Keratinocyte (primary cell): ENCODE measurements around the gene MUC5B. TPM values are rescaled to one million over a fixed set of nuclear protein-coding genes. Genes with fewer than 3 reads are reported as not detected.

Experiments used
- DNase-seq: peaks from one replicate; pipeline ENCODE4 v3.0.0-alpha.2; 2011; ENCODE audit warnings: low read depth, missing footprints, low spot score
- FAIRE-seq: peaks from 2 replicates; lab custom pipeline; 2011; peaks lifted over from hg19 to GRCh38; lab: Jason Lieb, UNC
- H2AFZ ChIP-seq: 2 replicates; pipeline ENCODE4 v1.6.0; 2012; ENCODE audit warnings: low read length, control low read depth, inconsistent platforms; ENCODE audit not compliant: control insufficient read depth
- H3K27ac ChIP-seq: 2 replicates; pipeline ENCODE4 v1.5.1; 2011; ENCODE audit warnings: low read length; ENCODE audit not compliant: control insufficient read depth, insufficient read depth
- H3K27me3 ChIP-seq: 3 replicates; pipeline ENCODE4 v1.6.0; 2011; ENCODE audit warnings: low read length; ENCODE audit not compliant: control insufficient read depth, insufficient read depth; ENCODE audit errors: extremely low read depth
- H3K36me3 ChIP-seq, 2 experiments: 2 replicates in 1 of 2; 3 replicates in 1 of 2; pipeline ENCODE4 v1.5.1; 2011; ENCODE audit warnings: low read length in 2 of 2, mild to moderate bottlenecking in 1 of 2; ENCODE audit not compliant: control insufficient read depth in 2 of 2, insufficient read depth in 2 of 2; ENCODE audit errors: extremely low read depth in 1 of 2
- H3K4me1 ChIP-seq: 3 replicates; pipeline ENCODE4 v1.5.1; 2011; ENCODE audit warnings: low read length; ENCODE audit not compliant: control insufficient read depth, insufficient read depth; ENCODE audit errors: extremely low read depth
- H3K4me2 ChIP-seq: 3 replicates; pipeline ENCODE4 v1.6.0; 2011; ENCODE audit warnings: low read depth, low read length; ENCODE audit not compliant: control insufficient read depth, insufficient read depth; ENCODE audit errors: extremely low read depth
- H3K4me3 ChIP-seq, 3 experiments: fragments of 200-600 bp in 1 of 3; sonication (generic) in 1 of 3; 2 replicates in 2 of 3; 3 replicates in 1 of 3; pipeline ENCODE4 v1.5.1; 2011 to 2016; ENCODE audit warnings: low read length in 3 of 3, mild to moderate bottlenecking in 3 of 3, control low read depth in 2 of 3, inconsistent platforms in 1 of 3, low read depth in 1 of 3, mixed read lengths in 1 of 3, mixed run types in 1 of 3, moderate library complexity in 1 of 3; ENCODE audit not compliant: control insufficient read depth in 2 of 3, insufficient read depth in 2 of 3; ENCODE audit errors: extremely low read depth in 1 of 3
- H3K79me2 ChIP-seq: 2 replicates; pipeline ENCODE4 v1.6.0; 2012; ENCODE audit warnings: low read length; ENCODE audit not compliant: control insufficient read depth, insufficient read depth
- H3K9ac ChIP-seq: 3 replicates; pipeline ENCODE4 v1.6.0; 2011; ENCODE audit warnings: low read length; ENCODE audit not compliant: control insufficient read depth, insufficient read depth; ENCODE audit errors: extremely low read depth
- H3K9me1 ChIP-seq: 3 replicates; pipeline ENCODE4 v1.6.0; 2011; ENCODE audit warnings: low read length; ENCODE audit not compliant: control insufficient read depth, insufficient read depth; ENCODE audit errors: extremely low read depth
- H3K9me3 ChIP-seq: 2 replicates; pipeline ENCODE4 v1.5.1; 2012; ENCODE audit warnings: low read depth, low read length; ENCODE audit not compliant: control insufficient read depth
- H4K20me1 ChIP-seq: 3 replicates; pipeline ENCODE4 v1.6.0; 2011; ENCODE audit warnings: low read length; ENCODE audit not compliant: control insufficient read depth, insufficient read depth; ENCODE audit errors: extremely low read depth
- CTCF ChIP-seq, 3 experiments: IDR thresholded peaks in 1 of 3; conservative IDR thresholded peaks in 1 of 3; optimal IDR thresholded peaks in 1 of 3; 2 replicates in 2 of 3; 3 replicates in 1 of 3; pipeline versions ENCODE3 to v1.5.1; 2011; ENCODE audit warnings: low read length in 3 of 3, mild to moderate bottlenecking in 3 of 3, moderate library complexity in 2 of 3, control low read depth in 1 of 3, inconsistent platforms in 1 of 3; ENCODE audit not compliant: insufficient read depth in 2 of 3; ENCODE audit errors: extremely low read depth in 1 of 3
- EZH2 ChIP-seq: IDR thresholded peaks from one replicate; pipeline ENCODE4 v1.6.1; 2012; ENCODE audit warnings: inconsistent platforms, mild to moderate bottlenecking, low read length, moderate library complexity
- dilution Hi-C: fragments of 300-500 bp; cut with MboI; formaldehyde crosslinking; loops from one replicate; pipeline ENCODE4 v1.7.0; 2020; ENCODE audit warnings: low sequenced_read_pairs; ENCODE audit not compliant: extremely low pct_ligation_motif_present
- polyA plus RNA-seq, 5 experiments: library from polyadenylated mRNA; depleted of rRNA in 3 of 5; stranded (reverse) in 3 of 5; stranded (forward) in 1 of 5; unstranded in 1 of 5; fragments of >200 nt; gene quantifications; 1 replicate in 1 of 5; 2 replicates in 3 of 5; 3 replicates in 1 of 5; pipeline versions ENCODE4 v1.2.1 to v1.2.3, GENCODE V29; 2011 to 2012; ENCODE audit warnings: missing spikeins in 2 of 5, low read depth in 1 of 5, low replicate concordance in 1 of 5

MUC5B gene
- polyA plus RNA-seq, 1 donor (not counting 4 experiments of a cell fraction or from before 2014, with no cell fraction given): not detected

GRCh38 chr11:1281974-1282365 is 59.1 kb downstream of the MUC5B start:
- dilution Hi-C loops: no loop called here
- Histone ChIP-seq H3K4me1 (peaks cover 6% of the 10 kb centered on the region), H3K4me3 (no peak overlapping the region), H3K27ac (no peak overlapping the region), H3K9me1 (no peaks in the 10 kb centered on the region), H3K79me2 (peaks cover 15% of the 10 kb centered on the region), H3K9me3 (no peaks in the 10 kb centered on the region), H3K4me2 (no peak overlapping the region), H3K27me3 (no peaks in the 10 kb centered on the region), H3K9ac (no peak overlapping the region), H4K20me1 (no peaks in the 10 kb centered on the region), H2AFZ (no peak overlapping the region), H3K36me3 (peaks cover 36 to 60% of the 10 kb centered on the region in 2 experiments)
- FAIRE-seq (no peak), DNase-seq (no peak)
- TF ChIP-seq CTCF (optimal IDR thresholded peaks at IDR 0.05 in 1 of 3, IDR thresholded peaks at IDR 0.05 in 1 of 3, conservative IDR thresholded peaks at IDR 0.05 in 1 of 3; ENCODE audit: extremely low read depth in 1 of 3, insufficient read depth in 2 of 3, low read length in 3 of 3): no peak
- no peak for TF ChIP-seq EZH2

- Histone ChIP-seq H3K27ac (no peak overlapping the region), H3K27me3 (no peaks in the 10 kb centered on the region), H3K9ac (no peak overlapping the region), H3K4me1 (peaks cover 6% of the 10 kb centered on the region), H3K9me3 (no peaks in the 10 kb centered on the region), H3K4me3 (no peak overlapping the region), H3K9me1 (no peaks in the 10 kb centered on the region), H3K79me2 (peaks cover 15% of the 10 kb centered on the region), H4K20me1 (no peaks in the 10 kb centered on the region), H2AFZ (no peak overlapping the region), H3K36me3 (peaks cover 36 to 57% of the 10 kb centered on the region in 2 experiments), H3K4me2 (no peak overlapping the region)
- no peak for DNase-seq
- TF ChIP-seq CTCF (optimal IDR thresholded peaks at IDR 0.05 in 1 of 3, IDR thresholded peaks at IDR 0.05 in 1 of 3, conservative IDR thresholded peaks at IDR 0.05 in 1 of 3; ENCODE audit: extremely low read depth in 1 of 3, insufficient read depth in 2 of 3, low read length in 3 of 3) (no peak), EZH2 (no peak)
- dilution Hi-C loops: no loop called here
- FAIRE-seq: no peak
Observed at GRCh38 chr11:1283091-1283511, 60.2 kb downstream of the MUC5B start.
